Trophoblast cell (in vitro differentiated cells and primary cell): ENCODE results near the gene IL1R1.

Experiments
- DNase-seq, 2 donors: peaks; one replicate each; pipeline ENCODE4 v3.0.0-alpha.2; 2016
- H2AFZ ChIP-seq: 2 replicates; pipeline ENCODE4 v1.6.1; 2013; ENCODE audit warnings: low read length, moderate library complexity, mild to moderate bottlenecking; ENCODE audit not compliant: insufficient read depth, poor library complexity
- H2AK5ac ChIP-seq: 2 replicates; pipeline ENCODE4 v1.6.1; 2013; ENCODE audit warnings: mild to moderate bottlenecking, low read length
- H2BK120ac ChIP-seq: 2 replicates; pipeline ENCODE4 v1.6.1; 2013; ENCODE audit warnings: low read length, mild to moderate bottlenecking, moderate library complexity; ENCODE audit not compliant: insufficient read depth, poor library complexity
- H2BK12ac ChIP-seq: 2 replicates; pipeline ENCODE4 v1.6.1; 2013; ENCODE audit warnings: mild to moderate bottlenecking, low read length, moderate library complexity
- H2BK5ac ChIP-seq: 2 replicates; pipeline ENCODE4 v1.6.1; 2013; ENCODE audit warnings: low read length, low read depth, moderate library complexity, mild to moderate bottlenecking; ENCODE audit not compliant: poor library complexity
- H3K14ac ChIP-seq: 2 replicates; pipeline ENCODE4 v1.6.1; 2013; ENCODE audit warnings: mild to moderate bottlenecking, low read length
- H3K18ac ChIP-seq: 2 replicates; pipeline ENCODE4 v1.6.1; 2013; ENCODE audit warnings: mild to moderate bottlenecking, low read length
- H3K23ac ChIP-seq: 2 replicates; pipeline ENCODE4 v1.6.1; 2013; ENCODE audit warnings: low read length
- H3K27ac ChIP-seq: 2 replicates; pipeline ENCODE4 v1.5.1; 2013; ENCODE audit warnings: low read depth, mild to moderate bottlenecking, inconsistent platforms, low read length, moderate library complexity
- H3K27me3 ChIP-seq: 2 replicates; pipeline ENCODE4 v1.6.1; 2013; ENCODE audit warnings: inconsistent platforms, mild to moderate bottlenecking, low read length, moderate library complexity; ENCODE audit not compliant: insufficient read depth
- H3K36me3 ChIP-seq, 2 experiments: 1 replicate in 1 of 2; 2 replicates in 1 of 2; pipeline ENCODE4 v1.6.1; 2013; ENCODE audit warnings: low read length in 2 of 2, mild to moderate bottlenecking in 2 of 2, moderate library complexity in 1 of 2; ENCODE audit not compliant: insufficient read depth in 2 of 2, control insufficient read depth in 1 of 2
- H3K4ac ChIP-seq: 2 replicates; pipeline ENCODE4 v1.6.1; 2013; ENCODE audit warnings: low read depth, mild to moderate bottlenecking, low read length, moderate library complexity
- H3K4me1 ChIP-seq, 2 experiments: 1 replicate in 1 of 2; 2 replicates in 1 of 2; pipeline ENCODE4 v1.6.1; 2013; ENCODE audit warnings: low read length in 2 of 2, mild to moderate bottlenecking in 2 of 2, moderate library complexity in 1 of 2; ENCODE audit not compliant: insufficient read depth in 2 of 2, control insufficient read depth in 1 of 2
- H3K4me2 ChIP-seq: 2 replicates; pipeline ENCODE4 v1.6.1; 2013; ENCODE audit warnings: inconsistent platforms, mild to moderate bottlenecking, low read length, moderate library complexity
- H3K4me3 ChIP-seq: 2 replicates; pipeline ENCODE4 v1.5.1; 2013; ENCODE audit warnings: mild to moderate bottlenecking, low read depth, low read length, inconsistent platforms
- H3K79me1 ChIP-seq: one replicate; pipeline ENCODE4 v1.6.1; 2013; ENCODE audit warnings: low read length
- H3K79me2 ChIP-seq: 2 replicates; pipeline ENCODE4 v1.6.1; 2013; ENCODE audit warnings: low read length, mild to moderate bottlenecking; ENCODE audit not compliant: control insufficient read depth, insufficient read depth, poor library complexity
- H3K9ac ChIP-seq: 2 replicates; pipeline ENCODE4 v1.6.1; 2013; ENCODE audit warnings: mild to moderate bottlenecking, low read length
- H3K9me3 ChIP-seq: 2 replicates; pipeline ENCODE4 v1.6.1; 2013; ENCODE audit warnings: low read depth, mild to moderate bottlenecking, control low read depth, inconsistent platforms, low read length; ENCODE audit not compliant: insufficient read depth
- H4K12ac ChIP-seq: 2 replicates; pipeline ENCODE4 v1.6.1; 2013; ENCODE audit warnings: low read depth, mild to moderate bottlenecking, low read length, moderate library complexity
- H4K8ac ChIP-seq: 2 replicates; pipeline ENCODE4 v1.6.1; 2013; ENCODE audit warnings: low read depth, mild to moderate bottlenecking, low read length, moderate library complexity
- H4K91ac ChIP-seq: one replicate; pipeline ENCODE4 v1.6.1; 2013; ENCODE audit warnings: low read depth, mild to moderate bottlenecking, low read length, moderate library complexity
- WGBS: extraction: QIAGEN DNeasy Blood & Tissue Kit; methylation state at CpG from one replicate; pipeline ENCODE4 v1.1.7; 2013; ENCODE audit warnings: missing lambda C conversion rate; ENCODE audit not compliant: insufficient read length, insufficient coverage; ENCODE audit errors: extremely low coverage; 5-methylcytosine and 5-hydroxymethylcytosine counted together

The IL1R1 gene

DNA sequence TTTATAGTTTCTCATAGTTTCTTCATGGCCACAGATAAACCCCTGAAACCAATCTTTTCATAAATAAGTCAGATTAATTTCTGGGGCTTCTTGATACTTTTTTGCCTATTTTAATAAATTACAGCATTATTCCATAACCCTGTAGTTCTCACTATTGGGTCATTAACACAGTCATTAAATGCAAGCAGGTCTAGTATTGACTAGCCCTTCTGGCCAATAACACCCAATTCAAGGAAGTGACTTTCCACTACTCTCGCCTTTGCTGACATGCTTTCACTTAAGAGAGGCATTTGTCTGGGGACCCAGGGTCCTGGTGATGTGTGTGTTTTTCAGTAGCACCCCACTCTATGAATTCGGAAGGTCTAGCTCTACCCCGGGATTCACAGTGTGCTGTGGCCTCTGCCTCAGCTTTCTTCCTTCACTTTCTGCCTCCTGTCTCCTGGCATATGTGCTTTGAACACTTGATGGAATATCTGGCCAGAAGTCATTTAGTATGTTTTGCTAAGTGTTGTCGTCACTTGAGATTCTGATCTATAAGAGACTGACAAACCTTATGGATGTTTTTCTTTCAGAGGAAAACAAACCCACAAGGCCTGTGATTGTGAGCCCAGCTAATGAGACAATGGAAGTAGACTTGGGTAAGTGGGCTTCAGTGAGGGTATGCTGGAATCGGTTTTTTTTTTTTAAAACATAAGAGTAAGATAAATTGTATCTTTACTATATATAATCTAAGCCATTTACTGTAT, 25.7 kb downstream of the IL1R1 start:
- no peak overlapping the region for H2AFZ ChIP-seq
- H3K4ac ChIP-seq: no peak overlapping the region
- no peak overlapping the region for H4K8ac ChIP-seq
- H3K9ac ChIP-seq: no peak overlapping the region
- peaks cover 2% of the 10 kb centered on the region in 2 experiments for H3K36me3 ChIP-seq
- no peak overlapping the region for H3K23ac ChIP-seq
- H3K27me3 ChIP-seq: no peaks in the 10 kb centered on the region
- H3K79me2 ChIP-seq: no peaks in the 10 kb centered on the region
- no peak overlapping the region for H3K4me2 ChIP-seq
- WGBS: no CpG with 5 or more reads among the region's 5 CpGs
- H2BK5ac ChIP-seq: no peak overlapping the region
- H2AK5ac ChIP-seq: no peak overlapping the region
- H3K9me3 ChIP-seq: no peaks in the 10 kb centered on the region
- H3K79me1 ChIP-seq: peaks cover 3% of the 10 kb centered on the region
- no peaks in the 10 kb centered on the region for H3K4me1 ChIP-seq
- no peak overlapping the region for H3K4me3 ChIP-seq
- no peak overlapping the region for H3K18ac ChIP-seq
- no peak overlapping the region for H2BK120ac ChIP-seq
- no peak overlapping the region for H3K27ac ChIP-seq
- H4K91ac ChIP-seq: no peak overlapping the region
- H4K12ac ChIP-seq: no peak overlapping the region
- DNase-seq: no peak
- no peak overlapping the region for H3K14ac ChIP-seq
- H2BK12ac ChIP-seq: no peak overlapping the region

DNA sequence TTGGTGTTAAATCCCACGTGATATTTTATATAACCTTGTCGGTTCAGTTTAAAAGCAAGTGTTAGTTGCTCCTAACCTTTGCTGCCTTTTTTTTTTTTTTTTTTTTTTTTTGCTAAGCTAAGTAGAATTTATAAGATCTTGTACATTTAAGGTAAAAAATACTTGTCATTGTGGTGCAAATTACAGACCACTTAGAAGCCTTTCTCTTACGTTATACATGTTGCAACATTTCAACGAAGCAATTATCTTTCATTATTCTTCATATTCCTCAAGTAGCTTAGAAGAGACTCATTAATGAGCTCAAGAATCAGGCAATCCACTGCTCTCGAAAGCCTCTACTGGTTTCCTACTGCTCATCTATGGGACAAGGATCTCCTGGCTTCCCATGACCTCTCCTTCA, 29.4 kb downstream of the IL1R1 start:
- no peaks in the 10 kb centered on the region for H3K27me3 ChIP-seq
- no peak overlapping the region for H2AK5ac ChIP-seq
- H3K4ac ChIP-seq: no peak overlapping the region
- H3K79me2 ChIP-seq: no peaks in the 10 kb centered on the region
- H4K91ac ChIP-seq: no peak overlapping the region
- WGBS: no CpG with 5 or more reads among the region's 5 CpGs
- no peak overlapping the region for H3K4me2 ChIP-seq
- no peak overlapping the region for H3K4me3 ChIP-seq
- H3K23ac ChIP-seq: no peak overlapping the region
- H3K9me3 ChIP-seq: no peaks in the 10 kb centered on the region
- H3K27ac ChIP-seq: no peak overlapping the region
- no peak overlapping the region for H2BK12ac ChIP-seq
- H3K18ac ChIP-seq: no peak overlapping the region
- H4K12ac ChIP-seq: no peak overlapping the region
- no peaks in the 10 kb centered on the region for H3K79me1 ChIP-seq
- H3K36me3 ChIP-seq: peaks cover 5 to 6% of the 10 kb centered on the region in 2 experiments
- H3K14ac ChIP-seq: no peak overlapping the region
- no peak overlapping the region for H4K8ac ChIP-seq
- H2AFZ ChIP-seq: no peak overlapping the region
- H2BK120ac ChIP-seq: no peak overlapping the region
- no peak overlapping the region for H3K9ac ChIP-seq
- DNase-seq: no peak
- H2BK5ac ChIP-seq: no peak overlapping the region
- H3K4me1 ChIP-seq: peaks cover 0 to under 1% of the 10 kb centered on the region in 2 experiments

DNA sequence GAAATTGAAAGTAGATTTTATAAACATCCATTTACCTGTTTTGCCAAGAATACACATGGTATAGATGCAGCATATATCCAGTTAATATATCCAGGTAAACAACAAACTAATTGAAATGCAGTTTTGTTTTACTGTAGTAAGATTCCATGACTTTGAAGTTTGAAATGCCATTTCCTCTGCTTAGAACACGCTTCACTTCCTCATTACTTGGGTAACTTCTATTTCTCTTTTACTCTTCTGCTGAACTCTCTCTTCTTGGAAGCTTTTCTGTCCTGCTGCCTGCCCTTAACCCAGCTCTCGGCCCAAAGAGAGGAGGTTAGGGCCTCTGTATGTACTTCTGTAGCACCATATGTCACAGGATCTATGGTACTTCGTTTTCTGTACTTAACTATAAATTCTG, 30.2 kb downstream of the IL1R1 start:
- H3K14ac ChIP-seq: no peak overlapping the region
- H3K4me3 ChIP-seq: no peak overlapping the region
- H4K8ac ChIP-seq: no peak overlapping the region
- H3K4me1 ChIP-seq: peaks cover 0 to 4% of the 10 kb centered on the region in 2 experiments
- no peak for DNase-seq
- H3K79me2 ChIP-seq: no peaks in the 10 kb centered on the region
- H3K9me3 ChIP-seq: no peaks in the 10 kb centered on the region
- WGBS: no CpG with 5 or more reads among the region's 3 CpGs
- no peak overlapping the region for H2BK120ac ChIP-seq
- no peak overlapping the region for H3K4ac ChIP-seq
- no peaks in the 10 kb centered on the region for H3K79me1 ChIP-seq
- no peak overlapping the region for H4K12ac ChIP-seq
- H3K27me3 ChIP-seq: no peaks in the 10 kb centered on the region
- no peak overlapping the region for H2BK12ac ChIP-seq
- H3K9ac ChIP-seq: no peak overlapping the region
- no peak overlapping the region for H3K18ac ChIP-seq
- H2AFZ ChIP-seq: no peak overlapping the region
- no peak overlapping the region for H2BK5ac ChIP-seq
- H3K23ac ChIP-seq: no peak overlapping the region
- H3K27ac ChIP-seq: no peak overlapping the region
- no peak overlapping the region for H4K91ac ChIP-seq
- no peak overlapping the region for H2AK5ac ChIP-seq
- no peak overlapping the region for H3K4me2 ChIP-seq
- peaks cover 9% of the 10 kb centered on the region in 2 experiments for H3K36me3 ChIP-seq

DNA sequence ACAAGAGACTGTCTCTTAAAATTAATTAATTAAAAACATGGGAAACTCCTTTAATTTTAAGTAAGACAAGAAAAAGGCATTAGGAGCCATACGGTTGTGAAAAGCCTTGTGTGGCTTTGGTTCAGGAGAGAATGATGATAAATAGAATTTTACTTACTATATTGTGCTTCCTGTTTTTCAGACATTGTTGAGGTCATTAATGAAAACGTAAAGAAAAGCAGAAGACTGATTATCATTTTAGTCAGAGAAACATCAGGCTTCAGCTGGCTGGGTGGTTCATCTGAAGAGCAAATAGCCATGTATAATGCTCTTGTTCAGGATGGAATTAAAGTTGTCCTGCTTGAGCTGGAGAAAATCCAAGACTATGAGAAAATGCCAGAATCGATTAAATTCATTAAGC, 33.6 kb downstream of the IL1R1 start:
- peaks cover 10 to 13% of the 10 kb centered on the region in 2 experiments for H3K36me3 ChIP-seq
- no peak overlapping the region for H3K23ac ChIP-seq
- no peak overlapping the region for H2BK5ac ChIP-seq
- no CpG with 5 or more reads among the region's 3 CpGs for WGBS
- H3K79me2 ChIP-seq: no peaks in the 10 kb centered on the region
- H3K27me3 ChIP-seq: no peaks in the 10 kb centered on the region
- H3K4me2 ChIP-seq: no peak overlapping the region
- peaks cover 4 to 6% of the 10 kb centered on the region in 2 experiments for H3K4me1 ChIP-seq
- no peak overlapping the region for H2BK120ac ChIP-seq
- H2AFZ ChIP-seq: no peak overlapping the region
- H3K4ac ChIP-seq: no peak overlapping the region
- no peak overlapping the region for H3K4me3 ChIP-seq
- no peak overlapping the region for H4K91ac ChIP-seq
- H4K12ac ChIP-seq: no peak overlapping the region
- no peak for DNase-seq
- H3K14ac ChIP-seq: no peak overlapping the region
- no peak overlapping the region for H3K9ac ChIP-seq
- no peak overlapping the region for H3K27ac ChIP-seq
- H3K79me1 ChIP-seq: no peaks in the 10 kb centered on the region
- H2BK12ac ChIP-seq: no peak overlapping the region
- no peak overlapping the region for H3K18ac ChIP-seq
- H4K8ac ChIP-seq: no peak overlapping the region
- no peaks in the 10 kb centered on the region for H3K9me3 ChIP-seq
- no peak overlapping the region for H2AK5ac ChIP-seq
